Endothelial cell of umbilical vein (primary cell): ENCODE data around the gene AUTS2.

Experiments used
- CTCF ChIP-seq, 2 donors: IDR thresholded peaks; 1 replicate in 1 of 2; 2 replicates in 1 of 2; pipeline ENCODE4 v1.5.1; 2011; ENCODE audit warnings: low read length in 2 of 2, mild to moderate bottlenecking in 2 of 2, moderate library complexity in 2 of 2, control low read depth in 1 of 2, inconsistent platforms in 1 of 2, low read depth in 1 of 2; ENCODE audit not compliant: insufficient read depth in 1 of 2; ENCODE audit errors: extremely low read depth in 1 of 2
- EZH2 ChIP-seq: IDR thresholded peaks from 2 replicates; pipeline ENCODE4 v1.6.1; 2012; ENCODE audit warnings: borderline replicate concordance, low read depth, mild to moderate bottlenecking, moderate library complexity, low read length, inconsistent platforms; ENCODE audit not compliant: severe bottlenecking
- JUN ChIP-seq: IDR thresholded peaks from 2 replicates; pipeline ENCODE4 v1.6.1; 2011; ENCODE audit warnings: borderline replicate concordance, low read depth; ENCODE audit not compliant: insufficient read length, insufficient read depth
- MYC ChIP-seq: IDR thresholded peaks from one replicate; pipeline ENCODE4 v1.6.1; 2011; ENCODE audit warnings: mild to moderate bottlenecking, low read depth, low read length
- POLR2A ChIP-seq: IDR thresholded peaks from 2 replicates; pipeline ENCODE4 v1.6.1; 2012; ENCODE audit warnings: low read depth, mild to moderate bottlenecking, control low read depth, low read length
- POLR2AphosphoS5 ChIP-seq: IDR thresholded peaks from 2 replicates; pipeline ENCODE4 v1.6.1; 2012; ENCODE audit warnings: low read depth, mild to moderate bottlenecking, control low read depth, low read length, moderate library complexity; ENCODE audit not compliant: insufficient read depth

- TF ChIP-seq EZH2 = no peak
- TF ChIP-seq CTCF (IDR thresholded peaks at IDR 0.05; ENCODE audit: extremely low read depth in 1 of 2, insufficient read depth in 1 of 2, low read depth in 1 of 2, low read length in 2 of 2) = no peak
- no peak for TF ChIP-seq JUN
- TF ChIP-seq MYC = no peak
- TF ChIP-seq POLR2A = no peak
- no peak for TF ChIP-seq POLR2AphosphoS5
These were observed 889.6 kb downstream of the AUTS2 start for GRCh38 chr7:70487886-70488285.
